Peyer's patch (tissue), 4 donors: ENCODE results near the gene PCCB.

ENCODE experiments used
- CTCF ChIP-seq, 6 experiments: fragments of 450-650 bp in 4 of 6; fragments of 200-600 bp in 2 of 6; sonication (generic) in 1 of 6; IDR thresholded peaks; one replicate each; pipeline ENCODE4 v1.5.1; 2017 to 2019; ENCODE audit warnings: antibody characterized with exemption in 6 of 6, mild to moderate bottlenecking in 3 of 6, moderate library complexity in 1 of 6
- POLR2A ChIP-seq, 2 donors: fragments of 450-650 bp; IDR thresholded peaks; one replicate each; pipeline ENCODE4 v1.5.1; 2017; ENCODE audit warnings: antibody characterized with exemption in 2 of 2, mild to moderate bottlenecking in 2 of 2, moderate library complexity in 2 of 2

GRCh38 chr3:136276049-136276755 is 26.1 kb downstream of the PCCB start:
- no peak for TF ChIP-seq CTCF (IDR thresholded peaks at IDR 0.05)
- no peak for TF ChIP-seq POLR2A (IDR thresholded peaks at IDR 0.05)
